SW480 (cell line): Measurements from ENCODE around the gene CLTB.
A peak's percentile ranks its signal among the peaks of the same experiment; 100 is the strongest.

Experiments
- DNase-seq: peaks from one replicate; pipeline ENCODE4 v3.0.0-alpha.2; 2016; ENCODE audit warnings: low spot score

CLTB gene

DNA sequence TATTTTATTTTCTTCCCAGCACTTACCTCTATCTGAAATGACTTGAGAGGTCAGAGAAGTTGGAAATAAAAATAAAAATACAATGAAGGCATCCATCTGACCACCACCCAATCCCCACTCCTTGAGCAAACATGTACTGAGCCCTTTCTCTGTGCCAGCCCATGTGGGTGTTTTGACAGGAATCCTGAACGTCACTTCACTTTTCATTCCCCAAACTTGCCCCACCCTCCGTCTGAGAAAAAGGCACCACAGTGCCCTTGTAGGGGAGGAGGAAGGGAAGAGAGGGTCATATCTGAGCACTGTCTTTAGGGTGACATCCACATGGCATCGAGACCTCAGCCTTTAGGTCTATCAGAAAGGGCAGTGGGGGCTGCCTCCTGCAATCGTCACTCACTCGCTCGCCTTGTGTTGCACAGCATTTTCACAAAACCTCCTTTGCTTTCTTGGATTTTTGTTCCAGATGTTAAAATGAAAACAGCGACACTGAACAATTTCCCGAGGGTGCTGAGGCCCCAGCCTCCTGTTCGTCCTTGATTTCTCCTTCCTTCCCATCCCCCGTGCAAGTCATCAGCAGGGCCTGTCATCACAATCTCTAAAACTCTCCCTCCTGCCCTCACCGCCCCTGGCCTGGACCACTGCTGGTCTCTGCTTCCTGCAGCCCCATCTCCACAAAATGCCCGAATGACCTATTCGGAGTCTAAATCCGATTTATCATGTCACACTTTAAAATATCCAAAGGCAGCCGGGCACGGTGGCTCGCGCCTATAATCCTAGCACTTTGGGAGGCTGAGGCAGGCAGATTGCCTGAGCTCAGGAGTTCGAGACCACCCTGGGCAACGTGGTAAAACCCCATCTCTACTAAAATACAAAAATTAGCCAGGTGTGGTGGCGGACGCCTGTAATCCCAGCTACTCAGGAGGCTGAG lies 14.8 kb downstream of the CLTB start:
- no peak for DNase-seq

DNA sequence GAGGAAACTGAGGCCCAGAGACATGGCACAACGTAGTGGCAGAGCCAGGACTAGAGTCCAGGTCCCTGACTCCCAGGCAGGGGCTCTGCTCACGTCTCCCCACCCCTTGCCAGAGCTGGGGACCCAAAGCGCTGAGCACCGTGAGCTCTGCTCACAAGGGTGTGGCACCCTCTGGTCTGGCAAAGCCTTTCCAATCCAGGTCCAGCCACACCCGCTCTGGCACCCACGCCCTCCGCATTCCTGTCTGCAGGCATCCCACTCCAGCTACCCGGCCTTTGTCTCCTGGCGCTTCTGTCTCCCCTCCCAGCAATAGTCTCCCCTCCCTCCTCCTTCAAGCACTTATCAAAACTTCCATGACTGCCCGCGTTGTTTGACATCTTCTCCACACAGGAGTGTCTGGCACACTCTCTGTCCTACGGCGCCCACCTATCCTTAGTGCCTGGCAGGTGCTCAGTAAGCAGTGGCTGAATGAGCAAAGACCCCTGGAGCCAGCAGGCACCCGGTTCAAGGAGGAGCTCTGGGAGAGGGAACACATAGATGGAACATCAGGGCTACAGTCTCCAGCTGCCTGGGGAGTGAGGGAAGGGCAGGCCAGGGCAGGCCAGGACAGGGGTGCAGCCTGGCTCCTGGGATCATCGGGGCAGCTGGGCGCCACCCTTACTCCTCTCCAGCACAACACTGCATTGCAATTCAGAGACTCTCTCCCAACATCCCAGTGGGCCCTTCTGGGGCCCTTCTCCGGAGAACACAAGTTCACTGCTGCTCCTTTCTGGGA lies 15.8 kb downstream of the CLTB start:
- DNase-seq, result peak; percentile 96

DNA sequence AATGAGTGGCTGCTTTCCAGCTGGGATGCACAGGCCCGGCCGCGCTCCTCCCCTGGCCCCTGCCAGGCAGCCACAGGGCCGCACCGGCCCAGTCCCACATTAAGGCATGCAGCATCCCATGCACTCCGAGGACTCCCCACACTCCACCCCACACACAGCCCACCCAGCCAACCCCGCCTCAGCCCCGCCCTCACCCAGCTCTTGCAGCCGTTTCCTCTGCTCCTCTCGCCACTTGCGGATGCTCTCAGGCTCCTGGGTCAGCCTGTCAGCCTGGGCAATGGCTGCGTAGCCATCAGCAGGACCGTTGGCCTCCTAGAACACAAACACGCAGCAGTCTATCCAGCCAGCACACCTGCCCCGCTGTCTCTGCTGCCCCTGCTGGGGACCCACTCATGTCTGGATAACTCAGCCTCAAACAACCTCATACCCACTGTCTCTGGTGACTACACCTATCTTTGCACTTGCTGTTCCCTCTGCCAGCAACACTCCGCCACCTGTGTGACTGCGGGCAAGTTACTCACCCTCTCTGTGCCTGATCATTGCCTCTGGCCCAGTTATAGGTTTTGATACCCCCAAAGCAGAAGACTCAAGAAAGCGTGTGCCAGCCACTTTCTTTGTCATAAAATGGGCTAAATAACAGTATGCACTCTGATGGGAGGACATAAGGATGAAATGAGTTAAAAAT lies 18.5 kb downstream of the CLTB start:
- no peak for DNase-seq

DNA sequence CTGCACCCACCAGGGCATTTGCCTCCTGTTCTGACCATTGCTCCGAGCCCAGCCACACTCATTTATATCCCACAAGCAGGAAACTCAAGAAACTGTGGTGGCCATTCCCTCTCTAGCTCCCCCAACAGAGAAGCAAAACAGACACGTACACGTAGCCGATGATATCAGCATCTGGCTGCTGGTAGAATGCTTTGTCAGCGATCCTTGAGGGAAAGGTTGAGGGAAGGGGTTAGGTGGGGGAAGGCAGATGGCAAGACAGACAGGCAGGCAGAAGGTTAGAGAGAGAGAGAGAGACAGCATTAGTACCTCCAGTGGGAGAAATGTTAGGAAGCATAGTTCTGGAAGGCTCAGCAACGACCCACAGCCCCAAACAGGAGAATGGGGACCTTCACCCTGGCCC lies 20.0 kb downstream of the CLTB start:
- no peak for DNase-seq

DNA sequence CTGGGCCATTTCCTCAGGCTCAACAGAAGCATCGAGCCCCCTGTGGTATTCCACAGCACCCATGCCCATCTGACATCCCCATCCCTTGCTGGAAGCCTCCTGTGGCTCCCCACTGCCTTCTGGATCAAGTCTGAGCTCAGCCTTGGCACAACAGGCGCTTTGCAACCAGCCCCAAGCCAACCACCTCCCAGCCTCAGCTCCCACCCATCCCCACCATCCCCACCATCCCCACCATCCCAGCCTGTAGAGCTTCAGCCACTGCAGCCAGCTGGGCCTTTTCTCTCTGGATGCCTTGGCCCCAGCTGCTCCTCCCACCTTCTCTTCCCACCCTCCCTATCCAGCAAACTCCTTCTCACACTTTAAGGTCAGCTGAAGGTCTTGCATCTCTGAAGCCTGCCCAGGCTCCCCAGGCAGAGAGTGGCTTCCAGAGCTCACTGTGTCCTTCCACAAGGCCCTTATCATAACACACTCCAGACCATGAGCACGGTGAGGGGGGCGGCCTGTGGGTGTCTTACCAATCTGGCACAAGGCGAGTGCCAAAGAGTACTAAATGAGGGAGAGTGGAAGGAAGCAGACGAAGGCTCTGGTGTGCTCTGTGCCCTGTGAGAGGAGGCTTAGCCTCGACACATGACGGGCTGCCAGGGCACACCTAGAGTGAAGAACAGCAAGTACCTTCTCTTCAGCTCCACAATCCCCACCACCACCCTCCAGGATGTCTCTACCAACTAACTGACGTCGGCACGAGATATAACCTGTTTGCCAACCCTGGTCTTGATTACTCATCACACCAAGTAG lies 21.3 kb downstream of the CLTB start:
- DNase-seq, result no peak

DNA sequence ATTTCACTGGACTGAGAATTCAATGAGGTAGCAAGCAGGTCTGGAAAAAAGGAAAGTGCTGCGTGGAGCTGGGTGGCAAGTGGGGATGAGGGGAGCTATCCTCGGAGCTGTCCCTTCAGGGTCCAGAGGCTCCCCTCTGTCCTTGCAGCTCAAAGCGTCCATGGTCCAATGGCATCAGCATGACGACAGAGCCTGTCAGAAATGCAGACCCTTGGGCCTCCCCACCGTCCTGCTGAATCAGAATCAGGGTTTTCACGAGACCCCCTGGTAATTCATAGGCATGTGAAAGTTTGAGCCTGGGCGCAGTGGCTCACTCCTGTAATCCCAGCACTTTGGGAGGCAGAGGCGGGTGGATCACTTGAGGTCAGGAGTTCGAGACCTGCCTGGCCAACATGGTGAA lies 22.2 kb downstream of the CLTB start:
- no peak for DNase-seq

DNA sequence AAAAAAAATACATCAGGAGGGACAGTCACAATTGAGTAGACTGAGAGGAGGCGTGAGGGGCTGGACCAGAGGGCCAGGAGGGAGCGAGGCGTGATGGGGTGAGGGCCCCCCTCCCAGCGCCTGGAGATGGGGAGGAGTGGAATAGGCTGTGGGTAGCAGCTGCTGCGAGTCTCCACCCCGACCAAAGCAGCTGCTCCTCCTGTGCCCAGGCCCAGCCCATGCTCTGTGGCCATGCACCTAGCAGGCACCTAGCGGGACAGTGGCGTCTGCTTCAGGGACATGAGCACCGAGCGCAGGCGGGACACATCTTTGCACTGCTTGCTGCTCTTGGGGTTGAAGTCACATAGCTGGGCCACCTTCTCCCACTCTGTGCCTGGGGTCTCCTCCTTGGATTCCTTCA lies 23.8 kb downstream of the CLTB start:
- DNase-seq, result no peak

DNA sequence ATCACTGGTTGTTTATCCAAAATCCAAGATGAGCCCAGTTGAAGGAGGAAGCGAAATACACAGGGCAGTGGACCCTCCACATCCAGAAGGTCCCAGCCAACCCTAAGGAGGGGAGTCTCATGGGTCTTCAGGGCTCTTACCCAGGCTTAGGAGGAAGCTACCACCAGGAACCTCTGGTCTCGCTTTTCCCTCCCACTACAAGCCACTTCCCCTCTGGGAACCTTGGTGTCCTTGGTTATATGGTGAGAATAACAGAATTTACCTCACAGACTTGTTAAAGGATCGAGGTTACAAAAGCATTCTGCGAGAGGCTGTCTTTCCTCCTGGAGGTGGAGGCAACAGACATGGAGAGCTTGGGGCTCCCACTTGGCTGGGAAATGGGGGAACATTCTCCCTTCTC lies 24.3 kb downstream of the CLTB start:
- no peak for DNase-seq

DNA sequence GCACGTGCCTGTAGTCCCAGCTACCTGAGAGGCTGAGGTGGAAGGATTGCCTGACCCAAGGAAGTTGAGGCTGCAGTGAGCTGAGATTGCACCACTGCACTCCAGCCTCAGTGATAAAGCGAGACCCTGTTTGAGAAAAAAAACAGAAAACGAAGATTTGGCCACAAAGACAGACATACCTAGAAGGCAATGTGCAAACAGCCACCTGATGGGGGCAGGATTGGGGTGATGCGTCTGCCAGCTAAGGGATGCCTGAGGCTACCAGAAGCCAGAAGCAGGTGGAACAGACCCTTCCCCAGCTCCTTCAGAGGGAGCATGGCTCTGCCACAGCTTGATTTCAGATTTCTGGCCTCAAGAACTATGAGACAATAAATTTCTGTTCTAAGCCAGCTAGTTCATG lies 24.9 kb downstream of the CLTB start:
- no peak for DNase-seq

DNA sequence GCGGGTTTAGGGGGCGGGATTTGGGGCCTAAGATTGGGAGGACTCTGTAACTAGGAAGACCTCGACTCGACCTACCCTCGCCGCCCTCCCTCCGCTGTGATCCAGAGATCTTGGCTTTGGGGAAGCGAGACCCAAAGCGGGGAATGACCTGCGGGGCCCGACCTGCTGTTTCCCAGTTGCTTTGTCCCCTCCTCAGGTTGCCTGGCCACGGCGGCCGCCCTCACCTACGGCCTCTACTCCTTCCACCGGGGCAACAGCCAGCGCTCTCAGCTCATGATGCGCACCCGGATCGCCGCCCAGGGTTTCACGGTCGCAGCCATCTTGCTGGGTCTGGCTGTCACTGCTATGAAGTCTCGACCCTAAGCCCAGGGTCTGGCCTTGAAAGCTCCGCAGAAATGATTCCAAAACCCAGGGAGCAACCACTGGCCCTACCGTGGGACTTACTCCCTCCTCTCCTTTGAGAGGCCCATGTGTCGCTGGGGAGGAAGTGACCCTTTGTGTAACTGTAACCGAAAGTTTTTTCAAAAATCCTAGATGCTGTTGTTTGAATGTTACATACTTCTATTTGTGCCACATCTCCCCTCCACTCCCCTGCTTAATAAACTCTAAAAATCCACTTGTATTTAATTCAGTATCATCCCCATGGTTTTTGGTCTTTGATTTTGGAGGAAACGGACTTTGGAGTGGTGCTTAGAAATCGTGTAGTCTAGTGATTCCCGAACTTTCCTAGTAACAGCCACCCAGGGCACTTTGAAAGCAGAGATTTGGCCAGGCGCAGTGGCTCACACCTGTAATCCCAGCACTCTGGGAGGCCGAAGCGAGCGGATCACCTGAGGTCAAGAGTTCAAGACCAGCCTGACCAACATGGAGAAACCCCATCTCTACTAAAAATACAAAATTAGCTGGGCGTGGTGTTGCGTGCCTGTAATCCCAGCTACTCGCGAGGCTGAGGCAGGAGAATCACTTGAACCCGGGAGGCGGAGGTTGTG lies 26.9 kb downstream of the CLTB start:
- DNase-seq, result no peak

DNA sequence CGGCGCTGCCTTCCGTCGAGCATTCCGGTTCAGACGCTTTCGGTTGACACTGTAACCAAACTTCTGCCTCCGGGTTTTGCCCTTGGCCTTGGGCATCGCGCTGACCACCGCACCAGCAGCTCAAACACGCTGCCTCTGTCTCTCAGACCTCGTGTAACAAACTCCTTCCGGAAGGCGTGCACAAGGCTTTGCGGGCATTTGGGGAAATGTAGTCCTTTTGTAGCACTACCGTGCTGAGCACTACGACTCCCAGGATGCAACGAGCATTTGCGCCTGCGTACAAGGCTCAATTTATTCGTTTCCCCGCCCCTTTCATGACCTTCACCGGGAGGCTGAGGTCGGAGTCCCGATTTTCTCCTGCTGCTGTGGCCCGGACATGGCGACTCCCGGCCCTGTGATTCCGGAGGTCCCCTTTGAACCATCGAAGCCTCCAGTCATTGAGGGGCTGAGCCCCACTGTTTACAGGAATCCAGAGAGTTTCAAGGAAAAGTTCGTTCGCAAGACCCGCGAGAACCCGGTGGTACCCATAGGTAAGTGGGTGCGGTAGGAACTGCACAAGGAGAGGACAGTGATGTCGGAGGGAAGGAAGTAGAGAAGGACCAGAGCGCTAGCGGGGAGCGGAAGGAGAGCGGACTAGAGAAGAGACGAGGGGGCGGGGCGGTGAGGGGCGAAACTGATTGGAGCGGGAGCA lies 27.8 kb downstream of the CLTB start, which contains the start of the genes HIGD2A and NOP16:
HIGD2A (plus strand) TSS at position 308 of the 691 bp plus-strand sequence; CDS start at position 377, 69 bp downstream.
NOP16 (minus strand) TSS at position 155 of the 691 bp plus-strand sequence; CDS start at position 96, 59 bp downstream.
- peak; percentile 99 for DNase-seq

DNA sequence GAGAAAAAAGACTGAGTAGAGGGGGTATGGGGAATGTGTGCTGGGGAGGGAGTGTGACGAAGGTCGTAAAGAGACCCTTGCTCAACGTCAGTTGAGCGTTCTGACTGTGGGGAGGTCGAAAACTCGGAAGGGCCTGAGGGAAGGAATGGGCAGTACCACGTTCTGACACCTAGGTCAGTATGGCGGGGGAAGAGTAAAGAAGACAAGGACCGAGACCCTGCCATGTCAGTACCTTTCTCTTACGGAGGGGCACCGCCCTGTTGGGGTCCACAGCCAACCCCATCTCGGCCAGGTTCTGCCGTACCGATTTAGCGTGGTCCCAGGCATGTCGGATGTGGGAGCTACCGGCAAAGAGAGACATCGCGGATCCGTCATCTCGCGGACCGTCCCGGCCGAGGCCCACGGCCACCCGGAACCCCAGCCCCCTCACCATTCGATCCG lies 28.3 kb downstream of the CLTB start:
- peak; percentile 49 for DNase-seq

DNA sequence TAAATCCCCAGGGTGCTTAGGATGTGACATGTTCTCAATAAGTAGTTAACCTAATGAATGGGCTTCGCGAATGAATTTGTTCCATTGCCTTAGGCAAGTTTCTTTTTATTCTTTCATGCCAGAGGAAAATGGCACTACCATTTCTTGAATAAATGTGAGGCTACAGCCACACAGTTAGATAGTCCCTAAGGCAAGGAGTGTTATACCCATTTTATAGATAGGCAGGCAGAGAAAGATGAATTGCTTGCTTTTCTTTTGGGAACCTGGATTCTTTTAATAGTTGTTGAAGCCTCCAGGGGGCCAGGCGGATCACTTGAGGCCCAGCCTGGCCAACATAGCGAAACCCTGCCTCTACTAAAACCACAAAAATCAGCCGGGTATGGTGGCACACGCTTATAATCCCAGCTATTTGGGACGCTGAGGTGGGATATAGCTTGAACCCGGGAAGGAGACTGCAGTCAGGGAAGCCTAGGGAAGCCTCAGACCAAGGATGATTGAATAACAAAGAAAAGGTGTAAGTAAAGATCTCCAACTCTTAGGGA lies 28.9 kb downstream of the CLTB start:
- no peak for DNase-seq

DNA sequence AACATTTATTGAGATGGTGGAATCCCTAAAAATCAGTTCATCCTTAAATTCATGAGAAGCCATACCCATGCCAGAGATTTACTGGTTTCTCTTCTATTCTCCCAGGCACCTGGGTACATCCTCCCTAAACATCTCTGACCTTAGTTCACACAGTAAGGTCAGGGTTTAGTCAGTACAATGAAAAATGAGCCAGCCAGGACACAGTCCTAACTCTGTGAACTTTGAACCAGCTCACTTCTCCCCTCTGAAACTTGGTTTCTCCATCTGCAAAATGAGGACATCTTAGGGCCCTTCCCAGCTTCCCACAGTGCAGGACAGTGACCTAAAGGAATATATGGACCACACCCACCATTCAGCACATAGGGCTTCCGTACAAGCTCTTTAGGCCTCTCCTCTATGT lies 29.8 kb downstream of the CLTB start:
- no peak for DNase-seq

DNA sequence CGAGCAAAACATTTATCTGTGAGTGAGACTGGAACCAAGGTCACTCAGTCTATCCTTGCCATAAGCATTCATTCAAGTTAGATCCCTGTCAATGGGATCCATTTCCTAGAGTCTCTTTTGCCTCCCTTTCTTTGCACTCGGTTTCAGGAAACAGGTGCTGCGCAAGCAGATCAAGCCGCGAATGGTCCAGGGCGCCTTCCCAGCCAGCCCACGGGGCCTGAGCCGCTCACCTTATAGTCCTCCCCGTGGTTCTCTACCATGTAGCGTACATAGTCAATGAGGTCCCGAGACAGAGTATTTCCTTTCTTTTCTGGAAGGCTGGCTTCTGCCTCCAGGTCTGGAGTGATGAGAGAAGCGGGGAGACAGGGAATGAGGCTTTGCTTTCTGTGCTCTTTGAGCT lies 31.3 kb downstream of the CLTB start:
- no peak for DNase-seq

DNA sequence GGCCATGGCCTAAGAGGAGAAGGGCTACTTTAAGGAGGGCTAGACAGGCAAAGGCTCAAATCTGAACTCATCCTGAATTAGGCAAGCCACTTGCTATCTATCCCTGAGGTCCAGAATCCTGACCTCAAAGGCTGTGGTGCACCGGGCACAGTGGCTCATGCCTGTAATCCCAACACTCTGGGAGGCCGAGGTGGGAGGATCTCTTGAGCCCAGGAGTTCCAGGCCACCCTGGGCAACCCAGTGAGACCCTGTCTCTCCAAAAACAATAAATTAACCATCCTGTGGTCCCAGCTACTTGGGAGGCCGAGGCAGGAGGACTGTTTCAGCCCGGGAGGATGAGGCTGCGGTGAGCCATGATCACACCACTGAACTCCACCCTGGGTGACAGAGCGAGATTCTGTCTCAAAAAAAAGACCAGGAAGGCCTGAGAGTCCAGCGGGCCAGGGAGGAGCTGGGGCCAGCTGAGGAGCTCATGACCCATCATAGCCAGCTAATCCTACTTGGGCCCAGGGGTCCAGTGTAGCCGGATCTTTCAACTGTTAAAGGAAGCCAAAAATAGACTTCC lies 31.9 kb downstream of the CLTB start:
- DNase-seq, result no peak

DNA sequence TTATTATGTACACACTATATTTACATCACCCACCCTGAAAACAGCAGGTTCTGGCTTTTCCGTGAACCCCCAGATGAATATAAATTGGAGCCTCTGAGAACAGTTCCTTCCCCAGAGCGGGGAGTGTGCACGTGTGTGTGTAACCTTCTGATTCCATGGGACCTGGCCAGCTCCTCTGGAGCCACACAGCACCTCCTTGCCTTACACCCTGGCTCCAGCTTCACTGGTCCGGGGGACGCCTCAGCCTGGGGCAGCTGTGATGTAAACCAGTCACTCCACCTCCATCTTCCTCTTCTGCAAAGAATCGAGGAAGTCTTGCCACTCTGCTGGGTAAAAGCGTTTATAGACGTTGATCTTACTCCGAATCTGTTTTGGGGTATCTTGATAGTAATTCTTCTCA lies 32.4 kb downstream of the CLTB start:
- DNase-seq, result no peak

DNA sequence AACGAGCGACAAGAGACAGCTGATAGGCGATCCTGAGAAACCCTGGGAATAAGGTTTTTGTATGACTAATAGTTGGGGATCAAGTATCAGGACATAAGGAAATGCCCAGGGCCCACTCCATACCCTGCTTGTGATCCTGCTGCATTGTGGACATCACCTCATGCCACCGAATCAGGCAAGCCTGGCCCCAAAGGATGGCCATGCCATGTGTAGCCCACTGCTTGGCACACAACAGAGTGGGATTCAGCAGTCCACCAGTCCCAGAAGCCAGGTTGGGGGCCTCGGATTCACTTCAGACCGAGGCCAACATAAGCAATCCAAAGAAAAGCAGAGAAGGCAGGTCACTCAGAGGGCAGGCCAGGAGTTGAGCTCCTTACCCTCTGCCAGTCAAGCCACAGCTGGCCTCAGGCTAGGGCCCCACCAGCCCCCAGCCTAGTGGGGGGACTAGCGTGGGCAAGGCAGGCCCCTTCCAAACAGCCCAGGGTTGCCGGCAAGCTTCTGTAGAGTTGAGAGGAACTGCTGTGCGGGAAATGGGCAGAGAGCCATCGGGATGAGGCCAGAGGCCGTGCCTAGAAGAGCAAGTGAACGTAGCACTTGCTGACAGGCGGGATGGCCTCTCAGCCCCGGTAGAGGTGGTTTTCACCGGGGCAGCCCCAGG lies 33.0 kb downstream of the CLTB start:
- DNase-seq, result no peak

DNA sequence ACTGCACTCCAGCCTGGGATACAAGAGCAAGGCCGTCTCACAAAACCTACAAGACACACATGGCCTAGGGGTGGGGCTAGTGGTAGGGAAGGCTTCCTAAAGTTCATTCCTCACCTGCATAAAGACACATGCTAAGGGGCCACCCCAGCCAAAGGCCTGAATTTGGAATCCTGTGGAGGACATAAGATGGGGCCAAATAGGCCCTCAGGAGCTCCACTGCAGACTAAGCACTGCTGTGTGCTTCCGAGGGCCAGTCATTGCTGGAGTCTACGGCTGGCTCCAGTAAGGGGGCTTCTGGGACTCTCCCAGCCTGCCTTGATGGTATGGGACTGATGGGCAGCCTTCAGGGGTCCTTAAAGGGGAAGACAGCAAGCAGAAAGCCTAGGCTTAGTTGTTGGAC lies 33.6 kb downstream of the CLTB start:
- DNase-seq, result no peak
